HG03280 (cell line): ENCODE results near the gene PRKCH.

Experiments
- ATAC-seq: cut with Tn5 transposase; IDR thresholded peaks from one replicate; pipeline ENCODE4 v1.9.1; 2021; ENCODE audit warnings: mild to moderate bottlenecking, moderate library complexity; ENCODE audit not compliant: unreplicated experiment

Gene PRKCH

DNA sequence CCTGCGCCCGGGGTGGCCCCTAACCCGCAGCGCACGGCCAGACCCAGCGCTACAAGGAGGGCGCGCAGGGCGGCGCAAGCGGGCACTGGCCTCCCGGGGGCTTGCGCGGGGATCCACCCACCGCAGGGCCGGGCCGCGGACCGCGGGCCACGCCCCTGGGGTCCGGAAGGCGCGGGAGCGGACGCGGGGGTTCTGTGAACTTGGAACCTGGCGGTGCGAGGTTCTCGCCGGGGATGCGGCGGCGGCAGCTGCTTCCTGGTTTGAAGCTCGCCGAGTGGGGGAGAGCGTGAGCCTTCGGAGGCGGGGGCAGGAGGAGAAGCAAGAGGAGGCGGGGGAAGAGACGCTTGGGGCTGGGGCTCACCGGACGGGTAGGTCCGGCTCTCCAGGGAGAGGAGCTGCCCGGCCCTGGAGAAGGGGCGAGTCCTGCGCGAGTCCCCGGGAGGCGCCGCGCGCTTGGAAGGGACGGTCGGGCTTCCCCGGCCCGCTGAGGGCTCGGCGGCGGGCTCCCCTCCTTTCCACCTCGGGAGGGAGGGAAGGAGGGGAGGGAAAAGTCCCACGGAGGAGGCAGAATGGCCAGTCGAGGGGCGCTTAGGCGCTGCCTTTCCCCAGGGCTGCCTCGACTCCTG lies at the start of gene PRKCH:
Gene PRKCH, plus strand, starts transcription at position 195 of the 626 bp plus-strand sequence. CDS start 523 bp downstream, outside the sequence.
- peak; percentile 63 for ATAC-seq

DNA sequence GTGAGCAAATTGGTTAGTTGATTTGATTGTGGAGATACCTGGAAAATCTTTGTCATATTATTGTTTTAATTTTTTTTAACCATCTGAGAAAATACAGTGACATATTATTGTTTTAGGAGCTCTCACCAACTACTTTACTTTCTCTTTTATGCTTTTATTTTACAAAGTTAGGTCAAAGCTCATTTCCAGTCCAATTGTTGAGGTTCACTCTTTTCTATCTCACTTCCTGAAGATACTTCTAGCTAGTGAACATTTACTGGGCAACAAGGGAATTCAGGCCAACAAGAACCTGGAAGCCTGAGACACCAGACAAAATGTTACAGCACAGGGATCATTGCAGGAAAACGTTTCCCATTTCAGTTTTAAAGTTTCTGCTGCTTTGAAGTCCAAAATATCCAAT lies 44.1 kb upstream of the PRKCH start:
- ATAC-seq, result no peak

DNA sequence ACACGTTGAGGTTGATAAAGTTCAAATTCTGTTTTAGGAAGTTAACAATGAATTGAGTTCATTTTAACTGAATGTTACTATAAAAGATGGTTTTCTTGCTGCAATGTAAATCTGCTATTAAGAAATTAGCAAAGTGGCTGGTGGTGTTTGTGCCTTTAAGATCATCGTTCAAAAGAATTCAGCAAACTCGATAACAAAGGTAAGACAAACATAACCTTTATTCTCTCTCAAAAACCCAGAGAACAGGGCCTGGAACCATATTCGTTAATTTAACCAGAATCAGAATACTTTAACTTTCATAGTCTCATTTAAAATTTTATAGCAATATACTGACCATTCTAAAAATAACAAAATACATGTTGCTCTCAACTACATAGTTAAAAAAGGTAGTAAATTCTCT lies 43.6 kb upstream of the PRKCH start:
- no peak for ATAC-seq

- no peak for ATAC-seq
Observed at GRCh38 chr14:61279082-61279481, 42.3 kb upstream of the PRKCH start.

DNA sequence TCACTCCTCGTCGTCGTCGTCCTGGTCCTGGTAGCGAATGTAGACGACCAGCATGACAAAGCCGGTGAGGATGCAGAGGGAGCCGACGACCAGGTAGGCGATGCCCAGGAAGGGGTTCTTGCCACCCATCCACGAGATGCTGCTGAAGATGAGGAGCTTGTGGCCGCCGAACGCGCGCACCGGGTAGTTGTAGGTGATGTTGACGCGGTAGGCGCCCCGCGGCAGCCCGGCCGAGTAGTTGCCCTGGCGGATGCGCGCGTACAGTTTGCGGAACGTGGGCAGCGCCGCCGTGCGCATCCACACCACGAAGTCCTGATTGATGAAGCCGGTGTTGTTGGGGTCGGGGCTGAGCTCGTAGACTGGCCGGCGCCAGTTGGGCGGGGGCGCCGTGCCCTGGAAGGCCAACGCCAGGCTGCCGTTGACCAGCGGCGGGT lies 41.3 kb upstream of the PRKCH start:
- ATAC-seq, result no peak

DNA sequence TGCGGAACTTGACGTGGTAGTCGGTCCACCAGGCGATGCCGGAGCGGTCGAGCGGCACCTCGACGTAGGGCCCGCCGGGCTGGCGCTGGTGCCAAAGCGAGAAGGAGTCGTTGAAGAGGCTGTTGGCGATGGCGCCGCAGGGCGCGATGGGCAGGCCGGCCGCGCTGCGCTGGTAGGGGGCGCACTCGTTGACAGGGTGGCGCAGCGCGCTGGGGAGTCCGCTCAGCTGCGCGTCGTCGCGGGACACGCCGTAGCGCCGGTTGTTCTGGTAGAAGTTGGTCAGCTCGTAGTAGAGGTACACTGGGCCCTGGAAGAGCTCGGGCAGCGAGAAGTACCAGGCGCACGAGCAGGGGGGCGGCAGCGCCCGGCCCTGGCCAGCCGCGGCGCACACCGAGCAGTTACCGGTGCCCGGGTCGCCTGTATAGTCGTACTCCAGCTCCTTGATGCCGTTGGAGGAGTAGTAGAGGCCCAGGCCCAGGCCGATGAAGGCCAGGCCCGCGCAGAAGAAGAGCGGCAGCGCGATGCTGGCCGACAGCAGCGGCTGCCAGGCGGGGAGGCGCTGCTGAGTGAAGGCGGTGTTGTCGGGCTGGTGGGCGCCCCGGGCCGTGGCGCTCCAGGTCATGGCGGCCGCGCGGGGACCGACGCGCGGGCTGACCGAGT lies 40.7 kb upstream of the PRKCH start:
- ATAC-seq, result no peak

GRCh38 chr14:61281186-61281947 lies 40.0 kb upstream of the PRKCH start, which contains the start of gene TMEM30B:
TSS of gene TMEM30B (minus strand) at chr14:61281338. CDS start at chr14:61281147, 191 bp downstream.
- no peak for ATAC-seq

DNA sequence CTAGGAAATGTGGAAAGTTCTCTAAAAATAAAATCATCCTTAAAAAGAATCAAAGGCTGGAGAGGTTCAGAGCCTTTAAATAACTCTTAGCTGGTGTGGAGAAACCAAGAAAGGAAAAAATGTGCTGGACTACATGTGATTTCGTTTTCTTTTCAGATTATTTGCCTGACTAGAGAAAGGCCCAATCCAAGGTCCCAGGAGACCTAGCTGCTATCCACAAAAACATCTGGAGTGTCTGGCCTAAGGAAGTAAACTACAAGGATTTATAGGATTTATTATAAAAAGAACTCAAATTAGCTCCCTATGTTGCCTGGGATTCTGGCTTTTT lies 39.5 kb upstream of the PRKCH start:
- no peak for ATAC-seq

DNA sequence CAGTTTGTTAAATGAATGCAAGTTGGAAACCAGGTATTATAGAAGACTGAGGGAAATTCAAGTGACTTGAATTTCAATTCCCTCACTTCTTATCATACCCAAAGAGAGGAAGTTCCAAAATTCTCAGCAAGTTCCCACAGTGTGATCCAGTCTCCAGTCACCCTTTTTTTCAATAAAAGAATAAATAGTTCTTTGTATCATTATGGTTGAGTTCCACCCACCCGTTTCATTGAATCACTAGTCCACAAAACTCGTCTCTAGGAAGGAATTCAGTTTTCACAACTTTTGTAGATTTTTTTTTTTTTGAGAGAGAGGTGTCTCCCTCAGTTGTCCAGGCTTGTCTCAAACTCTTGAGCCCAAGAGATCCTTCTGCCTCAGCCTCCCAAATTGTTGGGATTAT lies 38.6 kb upstream of the PRKCH start:
- ATAC-seq, result no peak

DNA sequence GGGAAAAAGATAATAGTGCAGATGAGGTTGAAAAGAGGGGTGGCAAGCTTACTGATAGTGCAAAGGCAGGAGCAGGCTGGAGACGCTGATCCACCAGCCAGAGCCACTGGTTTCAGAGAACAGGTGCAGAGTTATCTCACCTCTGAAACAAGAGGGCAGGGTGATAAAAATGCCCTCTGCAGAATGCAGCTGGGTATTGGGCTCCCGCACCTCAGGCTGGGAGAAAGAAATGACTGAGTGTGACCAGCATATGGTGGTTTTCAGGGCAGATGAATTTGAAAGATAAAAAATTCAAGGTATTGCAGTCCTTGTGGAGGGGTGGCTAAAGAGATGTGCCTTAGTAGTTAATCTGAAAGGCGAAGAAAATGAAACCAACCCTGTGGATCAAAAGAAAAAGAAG lies 37.4 kb upstream of the PRKCH start:
- ATAC-seq, result no peak

DNA sequence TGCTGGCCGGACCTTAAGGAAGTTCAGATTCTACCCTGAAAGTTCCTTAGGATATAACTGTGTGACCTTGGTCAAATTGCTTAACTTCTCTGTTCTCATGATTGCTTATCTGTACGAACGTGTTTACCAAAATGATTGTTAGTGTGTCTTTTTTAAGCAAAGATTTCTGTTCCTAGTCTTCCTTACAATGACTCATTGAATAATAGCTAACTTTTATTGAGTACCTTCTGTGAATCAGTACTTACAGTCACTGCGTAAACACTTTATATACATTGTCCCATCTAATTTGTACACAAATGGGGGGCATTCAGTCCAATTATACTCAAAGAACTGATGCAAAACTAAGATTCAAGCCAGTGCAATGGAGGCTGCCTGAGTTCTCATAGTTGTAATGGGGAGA lies 36.0 kb upstream of the PRKCH start:
- no peak for ATAC-seq

GRCh38 chr14:61287196-61287595 lies 34.2 kb upstream of the PRKCH start:
- ATAC-seq, result no peak

GRCh38 chr14:61288228-61288627 lies 33.2 kb upstream of the PRKCH start:
- no peak for ATAC-seq

GRCh38 chr14:61288720-61289119 lies 32.7 kb upstream of the PRKCH start:
- ATAC-seq, result no peak

GRCh38 chr14:61290701-61291100 lies 30.7 kb upstream of the PRKCH start:
- no peak for ATAC-seq

DNA sequence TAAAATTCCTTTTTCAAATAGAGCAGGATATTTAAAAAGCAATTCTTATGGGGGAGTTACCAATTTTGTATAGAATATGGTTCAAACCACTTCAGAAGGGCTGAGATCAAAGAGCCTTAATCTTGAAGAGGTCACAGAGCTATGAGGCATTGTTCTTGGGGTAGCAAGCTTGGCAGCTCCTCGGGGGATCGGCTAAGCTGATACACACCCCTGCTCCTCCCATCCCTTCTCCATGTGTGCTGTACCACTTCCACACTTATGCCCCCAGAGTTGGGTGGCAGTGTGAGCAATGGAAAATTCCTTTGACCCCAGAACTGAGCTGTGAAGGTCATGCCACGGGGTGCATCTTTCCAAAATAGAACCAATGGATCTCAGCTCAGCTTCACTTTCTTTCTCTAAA lies 25.2 kb upstream of the PRKCH start:
- ATAC-seq, result no peak

- no peak for ATAC-seq
Observed at GRCh38 chr14:61296719-61297502, 24.5 kb upstream of the PRKCH start.

DNA sequence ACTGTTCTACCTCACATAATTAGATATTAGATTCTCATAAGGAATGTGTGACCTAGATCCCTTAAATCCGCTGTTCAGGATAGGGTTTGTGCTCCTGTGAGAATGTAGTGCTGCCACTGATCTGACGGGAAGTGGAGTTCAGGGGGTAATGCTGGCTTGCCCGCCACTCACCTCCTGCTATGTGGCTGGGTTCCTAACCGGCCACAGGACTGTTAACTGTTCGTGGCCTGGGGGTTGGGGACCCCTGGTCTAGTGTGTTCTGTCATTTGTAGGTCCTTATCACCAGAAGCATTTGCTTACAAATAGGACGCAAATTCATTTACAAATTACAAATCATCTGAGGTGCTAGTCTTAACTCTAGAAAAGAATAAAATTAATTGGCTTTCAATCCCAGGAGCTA lies 23.8 kb upstream of the PRKCH start:
- no peak for ATAC-seq

DNA sequence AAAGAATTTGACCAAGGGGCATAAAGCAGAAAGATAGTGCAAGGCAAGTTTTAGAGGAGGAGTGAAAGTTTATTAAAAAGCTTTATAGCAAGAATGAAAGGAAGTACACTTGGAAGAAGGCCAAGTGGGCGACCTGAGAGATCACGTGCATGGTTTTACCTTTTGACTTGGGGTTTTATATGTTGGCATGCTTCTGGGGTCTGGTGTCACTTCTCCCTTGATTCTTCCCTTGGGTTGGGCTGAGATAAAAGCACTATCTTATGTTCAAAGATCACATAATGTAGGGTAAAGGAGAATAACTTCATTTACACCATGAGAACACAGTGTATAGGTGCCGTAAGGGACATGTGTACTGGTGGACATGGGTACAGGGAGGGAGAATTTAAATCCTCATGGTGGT lies 22.6 kb upstream of the PRKCH start:
- ATAC-seq, result no peak

DNA sequence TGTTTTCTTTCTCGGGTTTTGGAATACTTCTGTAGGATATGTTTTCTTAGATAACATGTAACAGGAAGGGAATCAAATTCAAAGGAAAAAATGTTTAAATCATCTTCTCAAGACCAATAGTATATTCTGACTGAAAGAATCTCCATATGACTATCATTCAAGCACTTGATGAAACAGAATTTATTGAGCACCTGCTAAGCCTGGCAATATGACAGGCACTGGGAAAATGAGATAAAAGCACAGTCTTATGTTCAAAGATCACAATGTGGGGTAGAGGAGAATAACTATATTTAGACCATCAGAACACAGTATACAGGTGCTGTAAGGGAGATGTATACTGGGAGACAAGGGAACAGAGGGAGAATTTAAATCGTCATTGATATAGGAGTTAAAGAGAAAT lies 21.2 kb upstream of the PRKCH start:
- no peak for ATAC-seq

DNA sequence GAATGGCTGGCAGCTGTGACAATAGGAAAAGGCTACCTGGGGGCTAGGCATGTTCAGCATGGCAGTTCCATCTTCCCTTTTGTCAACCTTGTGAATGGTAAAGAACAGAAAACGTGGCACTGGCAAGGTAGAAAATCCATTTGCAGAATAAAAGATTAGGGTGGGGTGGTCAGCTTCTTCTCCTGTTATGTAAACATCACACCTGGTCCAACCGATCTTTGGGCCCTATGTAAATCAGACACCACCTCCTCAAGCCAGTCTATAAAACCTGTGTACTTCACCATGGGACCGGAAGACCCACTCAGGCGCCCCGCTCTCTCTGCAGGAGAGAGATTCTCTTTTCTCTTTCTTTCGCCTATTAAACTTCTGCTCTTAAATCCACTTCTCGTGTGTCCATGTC lies 20.6 kb upstream of the PRKCH start:
- ATAC-seq, result no peak
